ENCODE results near the gene NOX5.

GRCh38 chr15:68982976-68983563 is 31.4 kb upstream of the NOX5 start:
- TF ChIP-seq JUN (IDR thresholded peaks at IDR 0.05) = no peak
- TF ChIP-seq CHD2 (IDR thresholded peaks at IDR 0.05; ENCODE audit: low read length, partially characterized antibody) = no peak
- no peak for TF ChIP-seq RAD21 (conservative IDR thresholded peaks at IDR 0.05 in 1 of 2, IDR thresholded peaks at IDR 0.05 in 1 of 2)

Measured in A549 (cell line).